ENCODE data around the gene MAP7D3.

- TF ChIP-seq CTCF (conservative IDR thresholded peaks at IDR 0.05) (no peak), EZH2 (IDR thresholded peaks at IDR 0.05; ENCODE audit: low read depth) (no peak)
Measured at GRCh38 chrX:136292656-136293055, 41.5 kb upstream of the MAP7D3 start.
